ENCODE data around the gene MAGEA8. TPM values are rescaled to one million over a fixed set of nuclear protein-coding genes. Genes with fewer than 3 reads are reported as not detected.
"Not testable (repeated sequence)": the region's sequence is repeated elsewhere in the genome, so short reads cannot be mapped to it uniquely, and the experiment has no call there.

The MAGEA8 gene, protein sequence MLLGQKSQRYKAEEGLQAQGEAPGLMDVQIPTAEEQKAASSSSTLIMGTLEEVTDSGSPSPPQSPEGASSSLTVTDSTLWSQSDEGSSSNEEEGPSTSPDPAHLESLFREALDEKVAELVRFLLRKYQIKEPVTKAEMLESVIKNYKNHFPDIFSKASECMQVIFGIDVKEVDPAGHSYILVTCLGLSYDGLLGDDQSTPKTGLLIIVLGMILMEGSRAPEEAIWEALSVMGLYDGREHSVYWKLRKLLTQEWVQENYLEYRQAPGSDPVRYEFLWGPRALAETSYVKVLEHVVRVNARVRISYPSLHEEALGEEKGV
- not detected in 2 replicates for total RNA-seq (2014; rRNA removed; shearing (Covaris generic))

DNA sequence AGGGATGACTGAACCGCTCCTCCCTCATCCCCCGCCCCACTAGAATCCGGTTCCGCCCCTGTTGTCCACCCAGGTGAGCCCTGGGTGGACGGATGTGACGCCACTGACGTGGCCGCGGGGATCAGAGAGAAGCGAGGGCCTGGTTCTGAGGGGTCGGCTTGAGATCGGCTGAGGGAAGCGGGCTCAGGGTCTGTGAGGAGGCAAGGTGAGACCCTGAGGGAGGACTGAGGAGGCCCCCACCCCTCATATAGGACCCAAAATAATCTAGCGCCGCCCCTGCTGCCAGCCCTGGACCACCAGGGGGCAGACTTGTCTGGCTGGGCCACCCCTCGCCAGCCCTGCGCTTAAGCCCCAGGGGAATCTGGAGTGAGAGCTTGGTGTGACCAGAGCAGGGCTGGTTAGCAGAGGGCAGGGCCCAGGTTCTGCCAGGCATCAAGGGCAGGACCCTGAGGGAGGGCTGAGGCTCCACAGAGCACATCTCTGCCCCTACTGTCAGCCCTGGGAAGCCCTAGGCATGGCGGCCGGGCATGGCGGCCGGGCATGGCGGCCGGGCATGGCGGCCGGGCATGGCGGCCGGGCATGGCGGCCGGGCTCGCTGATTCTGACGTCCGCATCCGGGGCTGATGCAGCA lies at the start of gene MAGEA8:
Gene MAGEA8, plus strand, starts transcription at position 103 of the 631 bp plus-strand sequence. CDS start 3,090 bp downstream, outside the sequence.
- no peak for DNase-seq (ENCODE audit: low read depth)

DNA sequence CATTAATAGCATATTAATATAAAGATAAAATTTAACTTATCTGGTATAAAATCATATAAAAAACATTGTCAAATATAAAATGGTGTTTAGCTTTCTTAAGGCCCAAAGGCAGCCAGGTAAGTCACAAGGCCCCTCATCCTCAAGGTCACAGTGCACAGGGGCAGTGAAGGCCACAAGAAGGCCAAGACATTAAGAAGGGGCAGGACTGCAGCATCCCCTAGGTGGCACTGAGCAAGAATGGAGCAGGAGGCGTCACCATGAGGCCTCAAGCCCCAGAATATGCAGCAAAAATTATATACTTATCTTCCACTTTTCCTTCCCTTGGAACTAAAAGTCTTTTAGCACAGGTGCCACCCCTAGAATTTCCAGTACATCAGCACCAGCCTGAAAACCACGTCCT lies 49.5 kb upstream of the MAGEA8 start:
- DNase-seq (ENCODE audit: low read depth), result no peak

DNA sequence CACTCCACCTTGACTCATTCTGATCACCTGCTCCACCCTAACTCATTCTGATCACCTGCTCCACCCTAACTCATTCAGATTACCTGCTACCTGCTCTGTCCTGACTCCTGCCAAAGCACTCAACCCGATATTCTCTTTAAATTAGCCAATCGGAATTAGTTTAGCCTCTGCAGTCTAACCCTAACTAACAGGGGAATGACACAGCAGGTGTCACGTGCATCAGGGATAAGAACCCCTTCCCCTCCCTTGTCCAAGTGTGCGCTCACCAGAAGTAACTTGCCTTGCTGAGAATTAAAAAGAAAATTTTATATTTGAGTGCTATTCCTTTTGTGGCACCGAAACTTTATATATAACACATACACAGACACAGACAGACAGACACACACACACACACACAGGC lies 44.3 kb upstream of the MAGEA8 start:
- not testable (repeated sequence) for DNase-seq (ENCODE audit: low read depth)

DNA sequence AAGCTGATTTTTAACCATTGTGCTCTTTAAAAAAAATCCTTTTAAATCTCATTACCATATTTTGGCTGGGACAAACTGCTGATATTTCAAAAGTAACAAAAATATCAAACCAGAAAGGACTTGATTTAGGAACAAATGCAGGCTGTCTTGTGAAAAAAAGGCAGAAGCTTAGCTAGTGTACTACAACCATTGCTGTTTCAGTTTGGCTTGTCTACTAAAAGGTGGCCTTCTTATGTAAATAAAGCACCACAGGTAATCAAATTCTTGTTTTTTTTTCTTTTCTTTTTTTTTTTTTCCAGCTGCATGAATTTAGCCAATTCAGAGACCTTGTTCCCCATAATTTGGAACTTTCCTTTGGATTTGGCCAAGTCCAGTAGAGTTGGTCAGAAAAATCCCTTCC lies 43.8 kb upstream of the MAGEA8 start:
- no peak for DNase-seq (ENCODE audit: low read depth)

DNA sequence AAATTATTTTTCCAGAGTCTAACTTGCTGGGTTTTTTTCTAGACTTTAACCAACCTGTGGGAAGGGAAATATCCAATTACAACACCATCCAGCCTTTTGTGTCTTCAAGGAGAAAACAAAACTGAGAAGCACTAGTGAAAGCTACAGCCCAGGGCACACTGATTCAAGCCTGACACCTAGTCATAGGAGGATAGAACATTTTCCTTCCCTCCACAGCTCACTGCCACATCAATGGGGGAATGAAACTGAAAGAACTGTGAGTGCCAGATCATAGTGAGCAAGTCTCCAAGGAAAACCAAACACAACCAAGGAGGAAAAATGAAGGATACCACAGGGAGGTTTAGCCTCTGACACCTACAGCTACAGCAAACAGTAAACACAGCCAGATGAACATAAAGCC lies 43.3 kb upstream of the MAGEA8 start:
- no peak for DNase-seq (ENCODE audit: low read depth)

DNA sequence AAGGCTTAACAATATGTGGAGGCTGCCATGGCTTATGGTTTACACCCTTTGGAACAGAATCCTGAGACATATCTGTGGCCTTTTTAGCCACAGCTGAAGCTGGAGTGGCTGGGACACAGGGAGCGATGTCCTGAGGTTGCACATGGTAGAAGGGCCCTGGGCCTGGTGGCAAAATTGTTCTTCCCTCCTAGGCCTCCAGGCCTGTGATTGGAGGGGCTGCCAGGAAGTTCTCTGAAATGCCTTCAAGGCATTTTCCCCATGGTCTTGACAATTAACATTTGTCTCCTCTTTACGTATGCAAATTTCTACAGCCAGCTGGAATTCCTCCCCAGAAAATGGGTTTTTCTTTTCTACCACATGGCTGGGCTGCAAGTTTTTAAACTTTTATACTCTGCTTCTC lies 39.1 kb upstream of the MAGEA8 start:
- DNase-seq (ENCODE audit: low read depth), result no peak

- no peak for DNase-seq (ENCODE audit: low read depth)
These were observed 35.6 kb upstream of the MAGEA8 start for GRCh38 chrX:149845385-149845784.

DNA sequence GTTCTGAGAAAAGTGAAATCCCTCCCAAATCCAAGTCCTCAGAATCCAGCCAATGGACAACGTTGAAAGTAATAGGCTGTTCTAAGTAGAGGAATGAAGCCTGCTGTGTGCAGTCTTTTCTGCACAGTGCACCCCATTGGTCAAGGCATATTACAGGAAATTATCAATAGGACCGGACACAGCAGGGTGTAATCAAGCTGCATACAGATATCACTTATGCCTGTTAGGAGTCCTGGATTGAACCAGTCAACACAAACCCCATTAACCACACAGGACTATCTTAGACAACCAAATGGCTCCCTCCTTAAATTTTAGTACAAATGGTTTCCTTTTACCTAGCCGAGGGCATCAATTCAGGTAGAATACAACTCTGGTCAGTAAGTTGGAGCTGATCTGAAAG lies 34.2 kb upstream of the MAGEA8 start:
- DNase-seq (ENCODE audit: low read depth), result no peak

DNA sequence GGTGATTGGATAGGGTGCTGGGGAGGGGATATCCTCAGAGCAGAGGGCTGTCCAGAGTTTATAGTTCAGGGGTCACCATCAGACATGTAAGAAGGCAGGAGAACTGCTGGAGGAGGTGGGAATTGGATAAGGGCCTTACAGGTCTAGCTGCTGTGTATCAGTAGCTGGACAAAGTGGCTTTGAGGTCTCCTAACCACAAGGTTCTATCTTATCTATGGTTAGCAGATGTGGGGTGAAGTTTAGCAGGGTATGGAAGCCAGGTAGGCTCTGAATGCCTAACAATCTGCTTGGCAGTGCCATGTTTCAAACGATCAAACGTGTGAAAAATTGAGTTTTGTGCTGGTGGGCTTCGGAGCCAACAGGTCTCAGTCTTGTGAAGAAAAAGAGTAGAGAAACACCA lies 32.1 kb upstream of the MAGEA8 start:
- DNase-seq (ENCODE audit: low read depth), result no peak

DNA sequence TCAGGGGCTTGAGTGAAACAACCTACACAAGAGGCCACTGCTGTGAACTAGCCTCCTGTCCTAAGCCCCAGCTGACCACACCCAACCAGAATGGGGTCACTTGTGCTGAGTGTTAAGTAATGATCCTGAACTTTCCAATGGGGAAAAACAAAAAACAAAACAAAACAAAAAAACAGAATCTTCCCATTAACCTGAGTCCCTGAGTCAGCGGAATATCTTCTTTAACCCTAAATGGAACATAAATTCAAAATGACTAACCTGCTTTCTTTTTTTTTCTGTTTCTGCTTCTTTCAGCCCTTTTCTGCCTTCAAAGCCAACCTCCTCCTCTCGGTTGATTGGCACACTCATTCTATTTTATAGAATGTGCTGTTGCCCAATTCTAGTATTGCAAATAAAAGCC lies 31.2 kb upstream of the MAGEA8 start:
- DNase-seq (ENCODE audit: low read depth), result no peak

GRCh38 chrX:149851864-149852263 lies 29.1 kb upstream of the MAGEA8 start:
- no peak for DNase-seq (ENCODE audit: low read depth)

DNA sequence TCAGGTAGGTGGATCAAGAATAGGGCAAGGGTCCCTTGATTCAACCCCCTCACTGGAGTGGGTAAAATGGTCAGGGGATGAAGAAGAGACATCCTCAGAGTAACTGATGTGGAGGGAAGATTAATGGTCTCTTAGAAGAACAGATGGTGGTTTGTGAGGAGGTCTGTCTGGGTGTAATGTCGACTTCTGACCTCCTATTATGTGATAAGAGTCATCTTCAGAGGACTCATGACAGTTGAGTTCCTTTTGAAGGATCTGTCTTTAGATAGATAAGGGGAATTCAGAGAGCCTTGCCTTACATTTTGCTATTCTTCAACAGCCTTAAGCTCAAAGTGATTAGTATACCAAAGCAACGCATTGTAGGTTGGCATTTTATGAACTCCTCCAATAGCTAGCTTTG lies 27.1 kb upstream of the MAGEA8 start:
- no peak for DNase-seq (ENCODE audit: low read depth)

- DNase-seq (ENCODE audit: low read depth), result no peak
These were observed 22.4 kb upstream of the MAGEA8 start for GRCh38 chrX:149858592-149858991.

DNA sequence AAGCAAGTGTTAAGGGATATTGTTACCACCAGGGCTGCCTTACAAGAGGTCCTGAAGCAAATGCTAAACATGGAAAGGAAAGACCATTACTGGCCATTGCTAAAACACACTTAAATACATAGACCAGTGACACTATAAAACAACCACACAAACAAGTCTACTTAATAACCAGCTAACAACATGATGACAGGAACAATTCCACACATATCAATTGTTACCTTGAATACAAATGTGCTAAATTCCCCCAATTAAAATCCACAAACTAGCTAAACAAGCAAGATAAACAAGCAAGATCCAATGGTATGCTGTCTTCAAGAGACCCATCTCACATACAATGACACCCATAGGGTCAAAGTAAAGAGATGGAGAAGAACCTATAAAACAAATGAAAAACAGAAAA lies 20.5 kb upstream of the MAGEA8 start:
- DNase-seq (ENCODE audit: low read depth), result no peak

DNA sequence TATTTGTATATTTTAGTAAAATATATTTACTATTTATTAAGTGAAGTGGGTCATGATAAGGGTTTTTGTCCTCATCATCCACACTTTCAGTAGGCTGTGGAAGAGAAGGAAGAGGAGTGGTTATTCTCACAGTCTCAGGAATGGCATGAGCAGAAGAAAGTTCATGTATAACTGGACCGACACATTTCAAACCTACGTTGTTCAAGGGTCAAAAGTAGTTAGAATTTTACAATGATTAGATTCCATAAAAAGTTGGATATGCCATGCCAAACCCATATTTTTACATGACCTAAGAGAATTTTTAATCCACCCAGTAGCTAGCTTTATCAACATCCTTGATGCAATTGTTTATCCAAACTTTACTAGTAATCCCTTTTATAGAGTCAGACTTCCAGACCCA lies 15.6 kb upstream of the MAGEA8 start:
- DNase-seq (ENCODE audit: low read depth), result no peak

DNA sequence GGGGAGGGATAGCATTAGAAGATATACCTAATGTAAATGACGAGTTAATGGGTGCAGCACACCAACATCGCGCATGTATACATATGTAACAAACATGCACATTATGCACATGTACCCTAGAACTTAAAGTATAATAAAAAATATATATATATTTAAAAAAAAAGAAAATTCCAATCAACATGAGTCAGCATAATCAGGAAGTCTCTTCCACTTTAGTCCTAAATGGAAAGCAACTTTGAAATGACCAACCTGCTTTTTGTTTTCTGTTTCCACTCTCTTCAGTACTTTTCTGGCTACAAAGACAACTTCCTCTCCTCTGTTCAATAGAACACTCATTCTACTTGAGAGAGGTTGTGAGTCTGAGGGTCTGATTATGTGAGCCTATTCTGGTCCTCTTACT lies 13.5 kb upstream of the MAGEA8 start:
- no peak for DNase-seq (ENCODE audit: low read depth)

DNA sequence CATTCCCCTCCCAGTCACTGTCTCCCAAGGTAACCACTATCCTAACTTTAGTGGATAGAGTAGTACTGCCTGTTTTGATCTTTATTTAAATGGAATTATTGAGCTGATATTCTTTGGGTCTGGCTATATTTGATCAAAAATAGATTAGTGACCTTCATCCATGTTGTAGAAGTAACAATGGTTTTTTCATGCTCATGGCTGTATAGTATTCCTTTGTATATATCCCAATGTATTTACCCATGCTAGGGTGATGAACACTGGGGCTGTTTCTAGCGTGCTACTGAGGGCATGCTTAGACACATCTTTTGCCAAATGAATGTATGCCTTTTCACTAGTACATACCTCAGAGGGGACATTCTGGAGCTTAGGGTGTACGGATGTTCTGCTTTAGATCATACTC lies 10.1 kb upstream of the MAGEA8 start:
- DNase-seq (ENCODE audit: low read depth), result no peak

DNA sequence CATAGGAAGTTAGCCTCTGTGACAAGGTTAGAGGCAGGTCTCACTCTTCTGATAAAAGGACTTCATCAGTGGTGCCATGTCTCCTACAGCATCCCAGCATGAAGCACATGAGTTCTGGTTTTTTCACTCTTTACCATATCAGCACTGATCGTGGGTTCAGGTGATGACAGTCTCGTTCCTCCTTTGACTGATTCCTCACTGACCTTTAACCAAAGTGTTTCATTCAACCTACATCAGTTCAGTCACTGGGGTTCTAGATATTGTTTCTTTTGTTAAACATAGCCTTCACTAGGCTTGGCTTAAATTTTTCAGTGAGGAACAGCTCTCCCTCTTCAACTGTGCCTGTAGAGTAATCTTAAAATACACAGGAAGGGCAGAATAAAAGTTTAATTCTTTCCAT lies 9.6 kb upstream of the MAGEA8 start:
- DNase-seq (ENCODE audit: low read depth), result no peak

- peak; percentile 61 for DNase-seq (ENCODE audit: low read depth)
These were observed 9.0 kb upstream of the MAGEA8 start for GRCh38 chrX:149871940-149872339.

GRCh38 chrX:149877157-149877556 lies 3.8 kb upstream of the MAGEA8 start:
- no peak for DNase-seq (ENCODE audit: low read depth)

- DNase-seq (ENCODE audit: low read depth), result peak; percentile 41
These were observed 3.3 kb upstream of the MAGEA8 start for GRCh38 chrX:149877636-149878035.

DNA sequence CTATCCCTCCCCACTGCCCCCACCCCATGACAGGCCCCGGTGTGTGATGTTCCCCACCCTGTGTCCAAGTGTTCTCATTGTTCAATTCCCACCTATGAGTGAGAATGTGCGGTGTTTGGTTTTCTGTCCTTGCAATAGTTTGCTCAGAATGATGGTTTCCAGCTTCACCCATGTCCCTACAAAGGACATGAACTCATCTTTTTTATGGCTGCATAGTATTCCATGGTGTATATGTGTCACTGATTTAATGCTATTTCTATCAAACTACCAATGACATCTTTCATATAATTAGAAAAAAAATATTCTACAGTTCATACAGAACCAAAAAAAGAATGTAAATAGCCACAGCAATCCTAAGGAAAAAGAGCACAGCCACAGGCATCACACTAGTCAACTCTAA lies 9.8 kb downstream of the MAGEA8 start:
- DNase-seq (ENCODE audit: low read depth), result not testable (repeated sequence)

- DNase-seq (ENCODE audit: low read depth), result no peak
These were observed 17.6 kb downstream of the MAGEA8 start for GRCh38 chrX:149898554-149898953.

All from Daoy (cell line).